D721Med (cell line): ENCODE data around the gene PCDH9.

Experiments
- DNase-seq: peaks from one replicate; pipeline ENCODE4 v3.0.0; 2011; ENCODE audit warnings: low spot score; ENCODE audit not compliant: insufficient read length
- FAIRE-seq: peaks from 2 replicates; lab custom pipeline; 2011; peaks lifted over from hg19 to GRCh38; lab: Jason Lieb, UNC
- TF ChIP-seq, protein P1 (sequence below): IDR thresholded peaks from 2 replicates; pipeline ENCODE4 v1.5.1; 2012; ENCODE audit warnings: mild to moderate bottlenecking, control low read depth; ENCODE audit not compliant: insufficient read depth; ENCODE audit errors: missing control alignments

PCDH9 gene

DNA sequence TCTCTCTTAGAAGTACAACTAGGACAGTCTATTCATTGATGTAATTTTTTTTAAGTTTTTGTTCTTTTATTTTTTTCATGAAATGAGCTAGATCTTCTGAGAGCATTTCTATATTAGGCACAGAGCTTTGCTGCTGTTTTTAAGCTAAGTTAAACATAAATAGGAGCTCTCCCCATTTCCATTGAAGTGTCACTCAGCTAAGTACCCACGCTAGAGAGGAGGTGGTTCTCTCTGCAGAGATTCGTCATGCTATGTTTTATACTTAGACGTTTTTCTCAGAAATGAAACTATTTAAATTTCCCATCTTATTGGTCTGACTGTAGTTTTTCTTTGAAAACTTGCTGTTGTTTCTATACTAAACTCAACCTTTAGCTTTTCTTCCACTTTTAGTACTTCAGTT, 271.5 kb downstream of the PCDH9 start:
- TF ChIP-seq, protein P1, sequence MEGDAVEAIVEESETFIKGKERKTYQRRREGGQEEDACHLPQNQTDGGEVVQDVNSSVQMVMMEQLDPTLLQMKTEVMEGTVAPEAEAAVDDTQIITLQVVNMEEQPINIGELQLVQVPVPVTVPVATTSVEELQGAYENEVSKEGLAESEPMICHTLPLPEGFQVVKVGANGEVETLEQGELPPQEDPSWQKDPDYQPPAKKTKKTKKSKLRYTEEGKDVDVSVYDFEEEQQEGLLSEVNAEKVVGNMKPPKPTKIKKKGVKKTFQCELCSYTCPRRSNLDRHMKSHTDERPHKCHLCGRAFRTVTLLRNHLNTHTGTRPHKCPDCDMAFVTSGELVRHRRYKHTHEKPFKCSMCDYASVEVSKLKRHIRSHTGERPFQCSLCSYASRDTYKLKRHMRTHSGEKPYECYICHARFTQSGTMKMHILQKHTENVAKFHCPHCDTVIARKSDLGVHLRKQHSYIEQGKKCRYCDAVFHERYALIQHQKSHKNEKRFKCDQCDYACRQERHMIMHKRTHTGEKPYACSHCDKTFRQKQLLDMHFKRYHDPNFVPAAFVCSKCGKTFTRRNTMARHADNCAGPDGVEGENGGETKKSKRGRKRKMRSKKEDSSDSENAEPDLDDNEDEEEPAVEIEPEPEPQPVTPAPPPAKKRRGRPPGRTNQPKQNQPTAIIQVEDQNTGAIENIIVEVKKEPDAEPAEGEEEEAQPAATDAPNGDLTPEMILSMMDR, result no peak
- no peak for DNase-seq
- FAIRE-seq, result no peak

DNA sequence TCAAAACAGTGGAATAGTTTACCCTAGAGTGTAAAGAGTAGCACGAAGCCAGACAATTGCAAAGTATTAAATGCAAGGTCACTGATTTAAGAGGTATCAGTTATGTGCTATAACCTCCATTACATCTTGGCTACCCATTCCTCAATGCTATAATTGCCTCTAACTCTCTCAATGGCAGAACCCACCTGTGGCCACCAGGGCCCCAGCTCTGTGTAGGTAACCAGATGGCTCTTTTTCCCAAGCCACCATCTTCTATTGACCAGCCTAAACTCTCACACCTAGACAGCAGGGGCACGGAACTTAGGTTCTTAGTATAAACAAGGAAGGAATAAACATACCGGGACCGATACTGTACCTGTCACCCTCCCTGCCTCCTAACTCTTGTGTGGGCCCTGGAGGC, 277.6 kb downstream of the PCDH9 start:
- FAIRE-seq (no peak), DNase-seq (no peak)
- TF ChIP-seq, protein P1, result no peak

DNA sequence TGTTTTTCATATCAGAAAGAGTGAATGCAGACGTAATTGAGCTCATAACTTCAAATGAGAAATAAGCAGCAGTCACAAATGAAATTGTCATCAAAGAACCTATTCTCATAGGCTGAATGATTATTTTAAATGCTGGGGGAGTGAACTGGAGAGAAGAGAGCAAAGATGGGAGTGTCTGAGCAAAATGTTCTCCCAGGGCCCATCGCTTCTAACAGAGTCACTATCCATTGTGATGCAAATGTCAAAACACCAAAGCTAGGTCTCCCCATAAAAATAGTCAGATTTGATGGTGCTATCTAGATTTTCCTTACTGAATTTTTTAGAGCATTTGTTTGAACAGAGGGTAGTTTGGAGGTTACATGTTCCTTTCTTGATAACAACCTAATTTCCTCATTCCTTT, 278.7 kb downstream of the PCDH9 start:
- TF ChIP-seq, protein P1, result no peak
- FAIRE-seq (no peak), DNase-seq (no peak)

DNA sequence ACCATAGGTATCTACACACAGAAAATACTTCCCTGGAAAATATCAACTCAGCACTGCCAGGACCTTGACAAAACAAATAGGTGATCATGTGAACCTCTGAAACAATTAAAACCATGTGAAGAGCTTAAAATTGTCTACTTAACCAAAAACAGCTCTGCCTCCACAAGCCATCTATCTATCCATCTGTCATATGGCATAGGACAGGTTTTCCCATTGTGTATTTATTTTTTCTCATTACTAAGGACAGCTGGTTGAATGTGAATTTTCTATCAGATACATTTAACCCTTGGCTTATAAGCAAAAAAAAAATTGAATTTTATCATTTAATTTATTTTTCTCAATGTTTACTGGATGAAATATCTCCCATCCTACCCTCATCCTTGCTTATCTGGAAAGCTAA, 279.5 kb downstream of the PCDH9 start:
- DNase-seq (no peak), FAIRE-seq (no peak)
- TF ChIP-seq, protein P1, result no peak

DNA sequence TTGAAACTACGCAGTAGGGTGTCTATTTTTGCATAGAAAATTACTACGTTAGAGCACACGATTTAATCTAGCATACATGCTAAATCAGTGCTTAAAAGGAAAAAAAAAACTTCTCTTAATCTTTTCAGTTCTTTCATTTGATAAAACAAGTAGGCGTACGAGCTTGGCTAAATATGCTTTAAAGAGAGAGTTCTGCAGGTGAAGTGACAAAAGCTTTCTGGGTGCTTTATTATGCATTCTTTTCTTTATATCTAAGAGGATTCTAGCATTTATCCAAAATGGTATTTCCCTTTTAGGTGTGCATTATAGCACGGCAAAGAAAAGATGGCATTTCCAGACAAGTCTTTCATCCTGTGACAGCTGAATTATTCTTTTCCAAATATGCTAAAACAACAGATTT, 281.2 kb downstream of the PCDH9 start:
- DNase-seq, result no peak
- FAIRE-seq, result no peak

DNA sequence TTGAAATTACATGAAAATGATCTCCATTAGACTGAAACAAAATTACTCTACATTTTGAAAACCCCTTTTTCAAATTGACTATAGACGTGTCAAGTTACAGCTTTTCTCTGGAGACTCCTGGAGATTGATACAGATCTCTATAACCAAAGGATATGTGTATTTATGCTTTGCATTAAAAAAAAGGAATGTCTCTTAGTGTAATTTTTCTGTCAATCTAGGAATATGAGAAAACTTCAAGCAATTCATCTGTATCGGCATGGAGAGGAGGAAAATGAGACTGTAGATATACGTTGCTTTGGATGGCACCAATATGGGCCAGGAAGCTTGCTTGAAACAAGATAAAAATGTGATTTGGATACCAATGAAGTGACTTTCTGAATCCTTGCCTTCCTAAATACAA, 286.6 kb downstream of the PCDH9 start:
- FAIRE-seq (no peak), DNase-seq (no peak)
- TF ChIP-seq, protein P1, result no peak

More for the DNA sequence above, 281.2 kb downstream of the PCDH9 start:
- TF ChIP-seq, protein P1, result no peak

DNA sequence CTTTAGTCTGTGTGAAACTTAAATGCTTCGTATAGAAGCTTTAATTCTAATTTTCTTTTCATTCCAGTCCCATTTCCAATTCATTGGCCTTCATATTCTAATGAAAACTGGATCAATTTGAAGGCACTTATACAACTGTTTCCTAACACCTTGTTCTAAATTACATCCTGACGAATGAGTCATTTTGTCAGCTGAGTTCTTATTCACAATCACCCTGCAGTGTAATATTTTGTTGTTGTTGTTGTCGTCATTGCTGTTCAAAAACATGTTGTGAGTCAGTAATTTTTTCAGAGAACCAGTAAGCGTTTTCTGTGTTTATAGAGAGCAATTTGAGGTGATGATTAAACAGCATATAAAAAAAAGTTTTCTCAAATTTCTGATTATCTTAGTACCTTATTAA, 290.0 kb downstream of the PCDH9 start:
- FAIRE-seq (no peak), DNase-seq (no peak)
- TF ChIP-seq, protein P1, result no peak
